ENCODE results near the gene P2RY11. TPM values are rescaled to one million over a fixed set of nuclear protein-coding genes. Genes with fewer than 3 reads are reported as not detected.

Gene P2RY11
- total and polyA plus RNA-seq, 4 donors, result 0.68 to 5.3 (median 3.7) TPM

DNA sequence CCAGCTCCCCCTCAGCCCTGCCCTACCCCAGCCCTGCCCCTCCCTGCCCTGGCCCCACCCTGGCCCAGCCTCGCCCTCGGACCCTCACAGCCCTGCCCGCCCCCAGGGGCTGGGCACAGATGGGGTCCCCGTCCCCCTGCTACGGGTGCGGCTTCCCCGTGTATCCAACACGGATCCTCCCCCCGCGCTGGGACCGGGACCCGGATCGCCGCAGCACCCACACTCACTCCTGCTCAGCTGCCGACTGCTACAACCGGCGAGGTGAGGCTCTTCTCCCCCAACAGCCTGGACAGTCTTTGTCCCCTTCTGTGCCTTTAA is 20.2 kb upstream of the P2RY11 start:
- no peaks in the 10 kb centered on the region for H3K27me3 ChIP-seq (ENCODE audit: control insufficient read depth in 4 of 4, insufficient read depth in 4 of 4, low read length in 3 of 4)
- no peak for DNase-seq (ENCODE audit: low spot score)
- 86% methylated on average over 17 of the region's 17 CpGs for WGBS
- H3K36me3 ChIP-seq (ENCODE audit: control insufficient read depth in 4 of 4, insufficient read depth in 3 of 4, low read depth in 1 of 4, low read length in 3 of 4), result peaks cover 14 to 33% (median 25%) of the 10 kb centered on the region in 4 donors
- peak overlapping the region in 2 of 3 donors; percentile 27 to 38 for H3K4me3 ChIP-seq (ENCODE audit: low read depth in 1 of 3, low read length in 3 of 3)
- no peak overlapping the region for H3K9ac ChIP-seq (ENCODE audit: low read depth in 1 of 2, low read length in 2 of 2)
- H3K27ac ChIP-seq (ENCODE audit: low read depth in 1 of 2, low read length in 2 of 2), result peak overlapping the region; percentile 82 to 85
- peaks cover 20 to 67% (median 51%) of the 10 kb centered on the region in 4 donors for H3K4me1 ChIP-seq (ENCODE audit: control insufficient read depth in 4 of 4, insufficient read depth in 4 of 4, low read length in 3 of 4)
- no peaks in the 10 kb centered on the region for H3K9me3 ChIP-seq (ENCODE audit: control insufficient read depth in 4 of 4, low read length in 3 of 4)
- TF ChIP-seq NR2F2 (IDR thresholded peaks at IDR 0.05) (no peak), RXRA (IDR thresholded peaks at IDR 0.05) (no peak), SP1 (IDR thresholded peaks at IDR 0.05) (no peak), ZBTB33 (IDR thresholded peaks at IDR 0.05) (no peak), JUND (IDR thresholded peaks at IDR 0.05) (no peak), FOXA1 (IDR thresholded peaks at IDR 0.05) (no peak), TAF1 (conservative IDR thresholded peaks at IDR 0.05) (no peak), YY1 (IDR thresholded peaks at IDR 0.05) (no peak), HNF4G (IDR thresholded peaks at IDR 0.05) (no peak), HNF4A (conservative IDR thresholded peaks at IDR 0.05) (no peak)
- TF ChIP-seq, protein P1, sequence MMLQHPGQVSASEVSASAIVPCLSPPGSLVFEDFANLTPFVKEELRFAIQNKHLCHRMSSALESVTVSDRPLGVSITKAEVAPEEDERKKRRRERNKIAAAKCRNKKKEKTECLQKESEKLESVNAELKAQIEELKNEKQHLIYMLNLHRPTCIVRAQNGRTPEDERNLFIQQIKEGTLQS (IDR thresholded peaks at IDR 0.05), result no peak
- TF ChIP-seq, protein P2, sequence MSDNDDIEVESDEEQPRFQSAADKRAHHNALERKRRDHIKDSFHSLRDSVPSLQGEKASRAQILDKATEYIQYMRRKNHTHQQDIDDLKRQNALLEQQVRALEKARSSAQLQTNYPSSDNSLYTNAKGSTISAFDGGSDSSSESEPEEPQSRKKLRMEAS (IDR thresholded peaks at IDR 0.05), result no peak
- TF ChIP-seq, protein P3, sequence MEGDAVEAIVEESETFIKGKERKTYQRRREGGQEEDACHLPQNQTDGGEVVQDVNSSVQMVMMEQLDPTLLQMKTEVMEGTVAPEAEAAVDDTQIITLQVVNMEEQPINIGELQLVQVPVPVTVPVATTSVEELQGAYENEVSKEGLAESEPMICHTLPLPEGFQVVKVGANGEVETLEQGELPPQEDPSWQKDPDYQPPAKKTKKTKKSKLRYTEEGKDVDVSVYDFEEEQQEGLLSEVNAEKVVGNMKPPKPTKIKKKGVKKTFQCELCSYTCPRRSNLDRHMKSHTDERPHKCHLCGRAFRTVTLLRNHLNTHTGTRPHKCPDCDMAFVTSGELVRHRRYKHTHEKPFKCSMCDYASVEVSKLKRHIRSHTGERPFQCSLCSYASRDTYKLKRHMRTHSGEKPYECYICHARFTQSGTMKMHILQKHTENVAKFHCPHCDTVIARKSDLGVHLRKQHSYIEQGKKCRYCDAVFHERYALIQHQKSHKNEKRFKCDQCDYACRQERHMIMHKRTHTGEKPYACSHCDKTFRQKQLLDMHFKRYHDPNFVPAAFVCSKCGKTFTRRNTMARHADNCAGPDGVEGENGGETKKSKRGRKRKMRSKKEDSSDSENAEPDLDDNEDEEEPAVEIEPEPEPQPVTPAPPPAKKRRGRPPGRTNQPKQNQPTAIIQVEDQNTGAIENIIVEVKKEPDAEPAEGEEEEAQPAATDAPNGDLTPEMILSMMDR (IDR thresholded peaks at IDR 0.05; ENCODE audit: low read depth, low read length, missing input control), result no peak

- Histone ChIP-seq H3K9ac (ENCODE audit: low read depth in 1 of 2, low read length in 2 of 2) (no peak overlapping the region), H3K36me3 (ENCODE audit: control insufficient read depth in 4 of 4, insufficient read depth in 3 of 4, low read depth in 1 of 4, low read length in 3 of 4) (peaks cover 14 to 33% (median 25%) of the 10 kb centered on the region in 4 donors), H3K27me3 (ENCODE audit: control insufficient read depth in 4 of 4, insufficient read depth in 4 of 4, low read length in 3 of 4) (no peaks in the 10 kb centered on the region), H3K4me1 (ENCODE audit: control insufficient read depth in 4 of 4, insufficient read depth in 4 of 4, low read length in 3 of 4) (peaks cover 22 to 67% (median 53%) of the 10 kb centered on the region in 4 donors), H3K27ac (ENCODE audit: low read depth in 1 of 2, low read length in 2 of 2) (peak overlapping the region; percentile 82 to 85), H3K9me3 (ENCODE audit: control insufficient read depth in 4 of 4, low read length in 3 of 4) (no peaks in the 10 kb centered on the region), H3K4me3 (ENCODE audit: low read depth in 1 of 3, low read length in 3 of 3) (peak overlapping the region in 1 of 3 donors; percentile 38)
- no peak for DNase-seq (ENCODE audit: low spot score)
- WGBS, result 71% methylated on average over 13 of the region's 13 CpGs
- TF ChIP-seq RAD21 (IDR thresholded peaks at IDR 0.05) (no peak), RXRA (IDR thresholded peaks at IDR 0.05) (no peak), FOXA1 (IDR thresholded peaks at IDR 0.05) (no peak)
Observed at GRCh38 chr19:10091895-10092641, 19.4 kb upstream of the P2RY11 start.

Data from liver (tissue), 9 donors.